A673 (cell line): ENCODE results near the gene TROAP.

Experiments
- CTCF ChIP-seq: fragments of 300-800, 200-600 bp; sonication (generic); conservative IDR thresholded peaks from 2 replicates; pipeline ENCODE4 v1.5.1; 2017; ENCODE audit warnings: low read depth, mild to moderate bottlenecking, antibody characterized with exemption, low read length, moderate library complexity, mixed read lengths
- EZH2 ChIP-seq: fragments of 200-600 bp; sonication (generic); IDR thresholded peaks from 2 replicates; pipeline ENCODE4 v1.6.1; 2017; ENCODE audit warnings: borderline replicate concordance, low read depth, mild to moderate bottlenecking, mixed read lengths, antibody characterized with exemption, low read length; ENCODE audit not compliant: poor library complexity, severe bottlenecking

- TF ChIP-seq EZH2 (no peak), CTCF (peak; percentile 74)
Measured at GRCh38 chr12:49331380-49332222, 8.5 kb downstream of the TROAP start.
